ENCODE data around the gene LHX4.

DNA sequence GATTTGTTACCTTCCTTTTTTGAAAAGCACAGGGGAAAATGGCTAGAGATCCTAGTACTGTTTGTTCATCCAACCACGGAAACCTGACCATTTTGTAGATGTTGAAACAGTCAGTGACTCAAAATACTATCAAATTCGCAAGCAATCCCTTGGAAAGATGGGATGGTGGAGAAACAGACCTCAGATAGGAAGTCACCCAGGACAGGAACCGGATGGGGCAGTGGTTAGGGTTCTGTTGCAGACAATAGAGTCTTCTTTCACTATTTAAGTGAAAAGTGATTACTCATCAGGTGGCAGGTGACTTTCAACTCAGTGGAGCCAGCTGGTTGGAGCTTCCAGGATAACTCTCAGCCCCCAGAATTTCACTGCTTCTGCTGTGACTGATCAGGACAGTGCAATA, 17.0 kb downstream of the LHX4 start:
- no peak for TF ChIP-seq CTCF (IDR thresholded peaks at IDR 0.05 in 4 of 5, conservative IDR thresholded peaks at IDR 0.05 in 1 of 5)
- no peak for TF ChIP-seq POLR2A (IDR thresholded peaks at IDR 0.05)
